ENCODE results near the gene EYS.
"Not testable (repeated sequence)": the region's sequence is repeated elsewhere in the genome, so short reads cannot be mapped to it uniquely, and the experiment has no call there.

EYS gene

DNA sequence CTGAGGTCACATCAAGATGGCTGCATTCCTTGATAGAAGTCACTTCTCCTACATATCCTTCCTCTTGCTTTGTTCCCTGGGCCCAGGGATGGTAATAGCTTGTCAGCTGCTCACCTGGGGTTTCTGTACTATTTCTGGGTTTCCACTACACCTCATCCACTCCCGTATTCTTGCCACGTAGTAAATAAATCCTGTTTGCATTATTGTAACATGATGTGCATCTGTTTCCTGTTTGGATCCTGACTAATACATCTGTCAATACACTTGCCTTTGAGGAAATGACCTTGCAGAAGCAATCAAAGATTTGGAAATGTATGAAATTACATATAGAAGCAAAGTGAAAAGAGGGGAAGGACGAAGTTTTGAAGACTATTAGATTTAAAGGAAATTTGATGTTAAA lies 1452.5 kb downstream of the EYS start:
- TF ChIP-seq, protein P1, sequence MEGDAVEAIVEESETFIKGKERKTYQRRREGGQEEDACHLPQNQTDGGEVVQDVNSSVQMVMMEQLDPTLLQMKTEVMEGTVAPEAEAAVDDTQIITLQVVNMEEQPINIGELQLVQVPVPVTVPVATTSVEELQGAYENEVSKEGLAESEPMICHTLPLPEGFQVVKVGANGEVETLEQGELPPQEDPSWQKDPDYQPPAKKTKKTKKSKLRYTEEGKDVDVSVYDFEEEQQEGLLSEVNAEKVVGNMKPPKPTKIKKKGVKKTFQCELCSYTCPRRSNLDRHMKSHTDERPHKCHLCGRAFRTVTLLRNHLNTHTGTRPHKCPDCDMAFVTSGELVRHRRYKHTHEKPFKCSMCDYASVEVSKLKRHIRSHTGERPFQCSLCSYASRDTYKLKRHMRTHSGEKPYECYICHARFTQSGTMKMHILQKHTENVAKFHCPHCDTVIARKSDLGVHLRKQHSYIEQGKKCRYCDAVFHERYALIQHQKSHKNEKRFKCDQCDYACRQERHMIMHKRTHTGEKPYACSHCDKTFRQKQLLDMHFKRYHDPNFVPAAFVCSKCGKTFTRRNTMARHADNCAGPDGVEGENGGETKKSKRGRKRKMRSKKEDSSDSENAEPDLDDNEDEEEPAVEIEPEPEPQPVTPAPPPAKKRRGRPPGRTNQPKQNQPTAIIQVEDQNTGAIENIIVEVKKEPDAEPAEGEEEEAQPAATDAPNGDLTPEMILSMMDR (IDR thresholded peaks at IDR 0.05; ENCODE audit: unreplicated experiment in 3 of 3), result no peak
- H3K4me1 Mint-ChIP-seq, result no peaks in the 10 kb centered on the region
- H3K4me3 Mint-ChIP-seq, result no peak overlapping the region
- H3K36me3 Mint-ChIP-seq (ENCODE audit: low read depth), result no peaks in the 10 kb centered on the region
- H3K27me3 Mint-ChIP-seq (ENCODE audit: low read depth), result no peaks in the 10 kb centered on the region
- H3K9me3 Mint-ChIP-seq, result no peaks in the 10 kb centered on the region
- no peak overlapping the region for H3K27ac Mint-ChIP-seq

DNA sequence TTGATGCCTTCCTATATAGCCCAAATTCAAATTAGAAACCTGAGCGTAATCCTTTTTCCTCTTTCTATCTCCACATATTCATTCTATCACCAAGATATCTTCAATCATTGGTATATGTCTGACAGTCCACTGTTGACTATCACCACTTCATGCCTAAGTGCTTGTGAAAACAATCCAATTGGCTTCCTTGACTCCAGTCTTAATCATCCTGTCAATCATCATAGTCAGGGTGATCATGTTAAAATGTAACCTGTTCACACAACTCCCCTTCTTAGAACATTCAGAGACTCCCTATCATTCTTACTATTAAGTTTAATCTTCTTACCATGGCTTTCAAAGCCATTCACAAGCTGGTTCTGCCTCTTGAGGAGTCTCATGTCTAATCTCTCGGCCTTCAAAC lies 1454.8 kb downstream of the EYS start:
- Mint-ChIP-seq H3K27ac (no peak overlapping the region), H3K4me1 (no peaks in the 10 kb centered on the region), H3K4me3 (no peak overlapping the region), H3K9me3 (no peaks in the 10 kb centered on the region), H3K27me3 (ENCODE audit: low read depth) (no peaks in the 10 kb centered on the region), H3K36me3 (ENCODE audit: low read depth) (no peaks in the 10 kb centered on the region)
- TF ChIP-seq, protein P1 (IDR thresholded peaks at IDR 0.05; ENCODE audit: unreplicated experiment in 3 of 3), result no peak

DNA sequence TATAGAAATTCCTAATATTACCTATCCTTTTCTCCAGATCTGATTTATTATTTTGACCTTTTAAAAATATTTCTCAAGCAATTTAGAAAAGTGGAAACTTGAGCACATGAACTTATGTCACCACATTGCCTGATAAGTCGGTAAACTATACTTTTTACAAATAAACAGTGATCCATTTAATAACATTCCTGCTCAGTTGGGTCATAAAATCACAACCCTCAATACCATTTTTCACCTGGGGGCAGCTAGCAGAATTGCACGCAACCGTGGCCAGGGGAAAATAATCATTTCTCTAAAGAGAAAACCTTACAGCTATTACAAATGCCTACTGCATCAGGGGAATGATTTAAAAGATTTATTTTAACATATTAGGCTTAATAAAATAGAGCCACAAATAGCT lies 1456.9 kb downstream of the EYS start:
- TF ChIP-seq, protein P1 (IDR thresholded peaks at IDR 0.05; ENCODE audit: unreplicated experiment in 3 of 3), result peak in 1 of 3 experiments; percentile 12
- Mint-ChIP-seq H3K36me3 (ENCODE audit: low read depth) (no peaks in the 10 kb centered on the region), H3K27ac (no peak overlapping the region), H3K4me1 (no peaks in the 10 kb centered on the region), H3K9me3 (peaks cover 3% of the 10 kb centered on the region), H3K4me3 (no peak overlapping the region), H3K27me3 (ENCODE audit: low read depth) (no peaks in the 10 kb centered on the region)

DNA sequence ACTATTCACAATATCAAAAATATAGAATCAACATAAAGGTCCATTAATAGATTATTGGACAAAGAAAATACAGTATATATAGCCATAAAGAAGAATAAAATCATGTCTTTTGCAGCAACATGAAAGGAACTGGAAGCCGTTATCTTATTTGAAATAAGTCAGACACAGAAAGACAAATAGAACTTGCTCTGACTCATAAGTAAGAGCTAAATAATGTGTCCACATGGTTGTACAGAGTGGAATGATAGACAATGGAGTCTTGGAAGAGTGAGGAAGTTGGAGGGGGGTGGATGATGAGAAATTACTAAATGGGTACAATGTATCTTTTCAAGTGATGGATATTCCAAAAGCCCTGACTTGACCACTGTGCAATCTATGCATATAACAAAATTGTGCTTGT lies 1457.9 kb downstream of the EYS start:
- Mint-ChIP-seq H3K9me3 (peaks cover 3% of the 10 kb centered on the region), H3K27me3 (ENCODE audit: low read depth) (no peaks in the 10 kb centered on the region), H3K4me3 (no peak overlapping the region), H3K4me1 (no peaks in the 10 kb centered on the region), H3K27ac (no peak overlapping the region), H3K36me3 (ENCODE audit: low read depth) (no peaks in the 10 kb centered on the region)
- TF ChIP-seq, protein P1 (IDR thresholded peaks at IDR 0.05; ENCODE audit: unreplicated experiment in 3 of 3), result no peak

DNA sequence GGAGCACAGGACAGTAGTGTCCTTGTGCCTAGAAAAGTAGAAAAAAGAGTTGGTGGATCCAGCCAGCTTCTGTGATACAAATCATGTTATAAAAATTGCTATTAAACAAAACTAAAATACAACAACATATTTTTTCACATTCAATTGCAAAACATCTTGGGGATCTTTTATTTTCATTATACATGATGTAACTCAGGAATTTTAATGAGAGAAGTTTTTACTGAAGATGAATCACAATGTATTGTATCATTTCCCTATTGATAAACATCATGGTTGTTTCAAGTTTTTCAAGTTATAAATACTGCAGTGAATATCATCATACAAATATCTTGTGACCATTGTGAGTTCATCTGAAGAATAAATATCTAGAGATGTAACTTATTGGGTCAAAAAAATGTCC lies 1463.4 kb downstream of the EYS start:
- Mint-ChIP-seq H3K27me3 (ENCODE audit: low read depth) (no peaks in the 10 kb centered on the region), H3K4me3 (no peak overlapping the region), H3K4me1 (no peaks in the 10 kb centered on the region), H3K9me3 (peaks cover 32% of the 10 kb centered on the region), H3K36me3 (ENCODE audit: low read depth) (no peaks in the 10 kb centered on the region), H3K27ac (no peak overlapping the region)
- TF ChIP-seq, protein P1 (IDR thresholded peaks at IDR 0.05; ENCODE audit: unreplicated experiment in 3 of 3), result no peak

DNA sequence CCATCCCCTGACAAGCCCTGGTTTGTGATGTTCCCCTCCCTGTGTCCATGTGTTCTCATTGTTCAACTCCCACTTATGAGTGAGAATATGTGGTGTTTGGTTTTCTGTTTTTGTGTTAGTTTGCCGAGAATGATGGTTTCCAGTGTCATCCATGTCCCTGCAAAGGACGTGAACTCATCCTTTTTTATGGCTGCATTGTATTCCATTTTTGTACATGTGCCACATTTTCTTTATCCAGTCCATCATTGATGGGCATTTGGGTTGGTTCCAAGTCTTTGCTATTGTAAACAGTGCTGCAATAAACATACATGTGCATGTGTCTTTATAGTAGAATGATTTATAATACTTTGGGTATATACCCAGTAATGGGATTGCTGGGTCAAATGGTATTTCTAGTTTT lies 1468.1 kb downstream of the EYS start:
- H3K27ac Mint-ChIP-seq; H3K27me3 Mint-ChIP-seq (ENCODE audit: low read depth); H3K4me1 Mint-ChIP-seq; H3K4me3 Mint-ChIP-seq; H3K36me3 Mint-ChIP-seq (ENCODE audit: low read depth): not testable (repeated sequence)
- H3K9me3 Mint-ChIP-seq, result peaks cover 29% of the 10 kb centered on the region

Measured in nephron (organoid).